Measurements from ENCODE around the gene HNF1B. TPM values are rescaled to one million over a fixed set of nuclear protein-coding genes. Genes with fewer than 3 reads are reported as not detected.

HNF1B gene, protein sequence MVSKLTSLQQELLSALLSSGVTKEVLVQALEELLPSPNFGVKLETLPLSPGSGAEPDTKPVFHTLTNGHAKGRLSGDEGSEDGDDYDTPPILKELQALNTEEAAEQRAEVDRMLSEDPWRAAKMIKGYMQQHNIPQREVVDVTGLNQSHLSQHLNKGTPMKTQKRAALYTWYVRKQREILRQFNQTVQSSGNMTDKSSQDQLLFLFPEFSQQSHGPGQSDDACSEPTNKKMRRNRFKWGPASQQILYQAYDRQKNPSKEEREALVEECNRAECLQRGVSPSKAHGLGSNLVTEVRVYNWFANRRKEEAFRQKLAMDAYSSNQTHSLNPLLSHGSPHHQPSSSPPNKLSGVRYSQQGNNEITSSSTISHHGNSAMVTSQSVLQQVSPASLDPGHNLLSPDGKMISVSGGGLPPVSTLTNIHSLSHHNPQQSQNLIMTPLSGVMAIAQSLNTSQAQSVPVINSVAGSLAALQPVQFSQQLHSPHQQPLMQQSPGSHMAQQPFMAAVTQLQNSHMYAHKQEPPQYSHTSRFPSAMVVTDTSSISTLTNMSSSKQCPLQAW
- polyA plus RNA-seq, result not detected in 2 replicates

DNA sequence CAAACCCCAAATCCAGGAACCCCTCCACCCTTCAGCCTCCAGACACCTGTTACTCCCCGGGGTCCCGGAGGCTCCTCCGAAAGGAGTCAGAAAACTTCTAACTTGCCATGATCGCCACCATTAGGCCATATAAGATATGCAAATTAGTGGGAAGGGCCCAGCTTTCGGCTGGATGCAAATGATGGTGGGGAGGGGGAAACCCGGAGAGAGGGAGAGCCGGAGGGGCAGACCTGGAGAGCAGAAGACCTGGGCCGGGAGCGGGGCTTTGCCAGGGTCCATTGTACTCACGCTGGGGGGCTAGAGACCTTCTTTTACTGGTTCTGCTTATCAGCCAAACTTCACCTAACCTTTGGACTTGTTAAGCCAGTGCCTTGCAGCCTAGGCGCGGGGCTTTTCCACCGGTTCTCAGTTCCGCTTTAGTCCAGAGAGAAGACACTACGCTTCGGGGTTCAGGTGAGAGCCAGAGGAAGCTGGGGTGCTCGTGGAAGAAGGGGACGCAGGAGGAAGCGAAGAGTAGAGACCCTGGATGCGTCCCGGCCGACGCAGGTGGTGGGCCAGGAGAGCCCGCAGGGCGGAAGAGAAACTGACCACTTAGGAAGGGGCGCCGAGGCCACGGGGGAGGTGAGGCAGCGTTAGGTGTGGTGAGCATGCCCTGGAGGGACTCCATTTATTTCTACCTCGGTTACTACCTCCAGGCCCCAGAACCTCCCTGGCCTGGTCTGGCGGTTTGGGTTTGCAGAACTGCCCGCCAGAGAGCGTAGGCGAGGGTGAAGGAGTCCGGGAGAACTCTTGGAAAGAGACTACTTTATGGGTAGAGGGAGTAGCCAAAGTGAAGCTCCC is at the start of gene HNF1B:
Gene HNF1B (minus strand): TSS at position 99 of the 840 bp plus-strand sequence. CDS start 175 bp downstream, outside the sequence.

DNA sequence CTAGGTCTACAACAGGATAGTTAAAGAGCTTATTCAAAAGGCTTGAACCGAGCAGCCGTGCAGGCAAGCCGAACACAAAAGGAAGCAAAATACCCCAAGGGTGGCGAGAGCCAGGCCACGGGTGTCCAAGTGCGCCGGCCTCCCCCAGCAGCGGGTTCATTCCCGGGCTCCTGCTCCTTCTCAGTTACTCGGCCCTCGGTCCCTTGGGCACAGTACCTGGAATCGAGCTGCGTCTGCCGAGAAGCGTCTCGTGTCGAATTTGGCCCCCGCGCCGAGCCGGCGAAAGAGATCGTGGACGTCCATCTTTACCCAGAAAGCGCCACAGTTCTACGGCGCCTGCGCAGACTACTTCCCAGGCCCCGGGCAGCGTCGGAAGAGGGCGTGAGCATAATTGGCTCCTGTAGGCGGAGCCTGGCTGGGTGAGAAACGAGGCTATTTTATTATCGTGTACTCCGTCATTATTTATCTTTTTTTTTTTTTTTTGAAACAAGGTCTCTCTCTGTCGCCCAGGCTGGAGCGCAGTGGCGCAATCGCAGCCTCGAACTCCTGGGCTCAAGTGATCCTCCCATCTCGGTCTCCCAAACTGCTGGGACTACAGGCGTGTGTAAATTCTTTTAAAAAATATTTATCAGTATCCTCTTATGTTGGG is 101.6 kb downstream of the HNF1B start, which contains the start of gene DDX52:
Gene DDX52 (minus strand): TSS at position 329 of the 649 bp plus-strand sequence. CDS start 26 bp downstream, at position 303.

Other genes with a start within 250 kb of the HNF1B start
- 8.9 and 10.9 TPM in 2 replicates for gene SYNRG, start 135.6 kb downstream of the HNF1B start, polyA plus RNA-seq
- 23.0 and 27.5 TPM in 2 replicates for gene DDX52, start 101.6 kb downstream of the HNF1B start, polyA plus RNA-seq
- not detected in 2 replicates for gene TBC1D3K, start 179.4 kb upstream of the HNF1B start, polyA plus RNA-seq
- not detected in 2 replicates for gene TBC1D3L, start 244.0 kb upstream of the HNF1B start, polyA plus RNA-seq